ENCODE results near the gene FAM81A. TPM values are rescaled to one million over a fixed set of nuclear protein-coding genes. Genes with fewer than 3 reads are reported as not detected.

The FAM81A gene
- total and polyA plus RNA-seq, 9 of the 15 experiments (the other 6 are each of a cell fraction or from before 2014, with no cell fraction given), result not detected

GRCh38 chr15:59567324-59567723 lies 129.3 kb downstream of the FAM81A start (continued):
- no peak for TF ChIP-seq RERE (CRISPR knock-in tag; IDR thresholded peaks at IDR 0.05; ENCODE audit: borderline replicate concordance)
- TF ChIP-seq RFX7 (CRISPR knock-in tag; IDR thresholded peaks at IDR 0.05), result no peak

GRCh38 chr15:59569477-59569876 lies 131.5 kb downstream of the FAM81A start:
- Histone ChIP-seq H3K9ac (ENCODE audit: insufficient read depth in 1 of 2, low read depth in 2 of 2, low read length in 2 of 2) (no peak overlapping the region), H3K4me2 (ENCODE audit: insufficient read depth, low read length) (no peak overlapping the region), H3K9me3 (replicated peaks; ENCODE audit: control insufficient read depth, insufficient read depth, low read depth, low read length) (no peaks in the 10 kb centered on the region; the same call in 1 of the 2 replicates), H3K4me3 (no peak overlapping the region), H3K4me1 (replicated peaks in 1 of 2; ENCODE audit: control insufficient read depth in 2 of 2, insufficient read depth in 2 of 2, low read length in 2 of 2) (no peaks in the 10 kb centered on the region), H3K9me1 (ENCODE audit: control insufficient read depth, insufficient read depth, low read length) (no peaks in the 10 kb centered on the region), H4K20me1 (replicated peaks; ENCODE audit: control insufficient read depth, insufficient read depth, low read length) (no peaks in the 10 kb centered on the region), H3K36me3 (ENCODE audit: control insufficient read depth, insufficient read depth, low read length) (no peaks in the 10 kb centered on the region), H3K27ac (ENCODE audit: extremely low read depth, low read depth, low read length) (no peak overlapping the region), H2AFZ (ENCODE audit: low read depth, low read length) (no peak overlapping the region; the same call in 1 of the 2 replicates), H3K79me2 (ENCODE audit: control insufficient read depth, insufficient read depth, low read length) (no peaks in the 10 kb centered on the region), H3K27me3 (ENCODE audit: control insufficient read depth in 2 of 2, insufficient read depth in 2 of 2, low read length in 2 of 2) (peaks cover 0 to 11% of the 10 kb centered on the region in 2 experiments; a peak in 2 of 5 replicates)
- ATAC-seq (no peak), DNase-seq (ENCODE audit: extremely low read depth in 1 of 4, low spot score in 3 of 4) (no peak), FAIRE-seq (no peak)
- ChIA-PET POLR2A (interaction anchor here (1.2 kb wide), 1 partner anchor 33 kb away, joined by 3 read pairs; no protein-coding TSS in a partner anchor), CTCF (ENCODE audit: low intra/inter-chr PET ratio) (no interaction called here)
- in situ Hi-C loops (cut with MboI) (no loop called here), intact Hi-C loops (cut with micrococcal nuclease) (no loop called here)
- no TSS peak for BruUV-seq (replicated peaks)
- 11% methylated on average over 8 of the region's 8 CpGs for WGBS (ENCODE audit: insufficient coverage, low coverage, missing lambda C conversion rate)
- TF ChIP-seq NR1H2 (CRISPR knock-in tag; IDR thresholded peaks at IDR 0.05) (no peak), STAT6 (CRISPR knock-in tag; IDR thresholded peaks at IDR 0.05) (no peak), GMEB1 (CRISPR knock-in tag; IDR thresholded peaks at IDR 0.05) (no peak), E2F3 (CRISPR knock-in tag; IDR thresholded peaks at IDR 0.05) (no peak), KAT2B (IDR thresholded peaks at IDR 0.05; ENCODE audit: low read depth, low read length) (no peak), DEAF1 (CRISPR knock-in tag; IDR thresholded peaks at IDR 0.05) (no peak), ZNF165 (CRISPR knock-in tag; IDR thresholded peaks at IDR 0.05; ENCODE audit: borderline replicate concordance) (no peak)

Measured in K562 (cell line).